C1 segment of cervical spinal cord (tissue), 14 donors: Measurements from ENCODE around the gene LIPE.

ENCODE experiments used
- DNase-seq, 14 donors: peaks; one replicate each; lab custom pipeline; 2025; lab: John Stamatoyannopoulos, UW

The LIPE gene

GRCh38 chr19:42388851-42389489 is 38.2 kb downstream of the LIPE start:
- DNase-seq = no peak

GRCh38 chr19:42386974-42387707 is 40.0 kb downstream of the LIPE start:
- DNase-seq = peak in 7 of 14 donors; percentile 9 to 37 (median 20)

- no peak for DNase-seq
Measured at GRCh38 chr19:42380155-42380554, 47.0 kb downstream of the LIPE start.

- DNase-seq = no peak
Measured at GRCh38 chr19:42378225-42379215, 48.7 kb downstream of the LIPE start.

- no peak for DNase-seq
Measured at GRCh38 chr19:42376177-42376555, 51.0 kb downstream of the LIPE start.

GRCh38 chr19:42375415-42376176 is 51.6 kb downstream of the LIPE start:
- no peak for DNase-seq

- no peak for DNase-seq
Measured at GRCh38 chr19:42374826-42375376, 52.3 kb downstream of the LIPE start.

GRCh38 chr19:42370626-42371175 is 56.5 kb downstream of the LIPE start:
- DNase-seq = no peak

- DNase-seq = no peak
Measured at GRCh38 chr19:42370068-42370520, 57.1 kb downstream of the LIPE start.

- DNase-seq = no peak
Measured at GRCh38 chr19:42369433-42370067, 57.6 kb downstream of the LIPE start.

- DNase-seq = no peak
Measured at GRCh38 chr19:42368765-42369164, 58.4 kb downstream of the LIPE start.

GRCh38 chr19:42368360-42368759 is 58.8 kb downstream of the LIPE start:
- no peak for DNase-seq

GRCh38 chr19:42367929-42368328 is 59.3 kb downstream of the LIPE start:
- no peak for DNase-seq

GRCh38 chr19:42366673-42367072 is 60.5 kb downstream of the LIPE start:
- peak in 1 of 14 donors; percentile 84 for DNase-seq

- DNase-seq = peak in 4 of 14 donors; percentile 10 to 20 (median 12)
Measured at GRCh38 chr19:42363614-42364346, 63.4 kb downstream of the LIPE start.

GRCh38 chr19:42362891-42363440 is 64.2 kb downstream of the LIPE start:
- no peak for DNase-seq

GRCh38 chr19:42362342-42362741 is 64.8 kb downstream of the LIPE start:
- no peak for DNase-seq

- no peak for DNase-seq
Measured at GRCh38 chr19:42361545-42361910, 65.7 kb downstream of the LIPE start.
